HepG2 (cell line): ENCODE data around the gene ATIC. TPM values are rescaled to one million over a fixed set of nuclear protein-coding genes. Genes with fewer than 3 reads are reported as not detected.

Experiments
- AGO2 ChIP-seq: fragments of 200-400 bp; formaldehyde crosslinking; optimal IDR thresholded peaks from 2 replicates; pipeline ENCODE3; 2017; ENCODE audit warnings: mild to moderate bottlenecking, low read depth, low read length, moderate library complexity
- CBX2 ChIP-seq, 2 experiments: fragments of 200-600 bp in 1 of 2; sonication (generic); formaldehyde crosslinking in 1 of 2; IDR thresholded peaks; 2 replicates each; pipeline versions ENCODE4 v1.7.0 to v1.8.1; 2018 to 2022; ENCODE audit warnings: low read depth in 2 of 2, low read length in 1 of 2, mild to moderate bottlenecking in 1 of 2, missing genetic modification reagents in 1 of 2
- CSRNP2 ChIP-seq: sonication (generic); formaldehyde crosslinking; conservative IDR thresholded peaks from 2 replicates; pipeline ENCODE4 v1.8.0; 2022; ENCODE audit warnings: low read depth, missing genetic modification reagents
- FOXJ3 ChIP-seq: sonication (generic); formaldehyde crosslinking; IDR thresholded peaks from 2 replicates; pipeline ENCODE4 v1.4.0; 2020; ENCODE audit warnings: missing genetic modification reagents, mild to moderate bottlenecking, borderline replicate concordance
- GFI1 ChIP-seq: sonication (generic); formaldehyde crosslinking; IDR thresholded peaks from 2 replicates; pipeline ENCODE4 v1.5.0; 2020; ENCODE audit warnings: missing genetic modification reagents, mild to moderate bottlenecking, borderline replicate concordance
- KDM5A ChIP-seq: fragments of 200-600 bp; sonication (generic); IDR thresholded peaks from 2 replicates; pipeline ENCODE4 v1.7.0; 2018; ENCODE audit warnings: antibody characterized with exemption, mild to moderate bottlenecking, low read length, borderline replicate concordance
- KLF9 ChIP-seq: IDR thresholded peaks from 2 replicates; pipeline ENCODE4 v1.6.1; 2016; ENCODE audit warnings: low read depth
- ZNF598 ChIP-seq: sonication (generic); formaldehyde crosslinking; IDR thresholded peaks from 2 replicates; pipeline ENCODE4 v1.5.1; 2020; ENCODE audit warnings: mild to moderate bottlenecking, missing genetic modification reagents, borderline replicate concordance
- ZNF615 ChIP-seq: sonication (generic); formaldehyde crosslinking; IDR thresholded peaks from 2 replicates; pipeline ENCODE4 v1.5.0; 2020; ENCODE audit warnings: mild to moderate bottlenecking, missing genetic modification reagents, borderline replicate concordance
- ZNF7 ChIP-seq: IDR thresholded peaks from 2 replicates; pipeline ENCODE4 v1.6.1; 2016; ENCODE audit warnings: missing biosample characterization, missing genetic modification reagents
- ZNF703 ChIP-seq: sonication (generic); formaldehyde crosslinking; IDR thresholded peaks from 2 replicates; pipeline ENCODE4 v1.5.1; 2020; ENCODE audit warnings: missing genetic modification reagents, mild to moderate bottlenecking, moderate library complexity, borderline replicate concordance
- ZNF883 ChIP-seq: sonication (generic); formaldehyde crosslinking; IDR thresholded peaks from 2 replicates; pipeline ENCODE4 v1.5.1; 2020; ENCODE audit warnings: mild to moderate bottlenecking, missing genetic modification reagents; ENCODE audit errors: not compliant biosample characterization
- ZSCAN31 ChIP-seq: sonication (generic); formaldehyde crosslinking; IDR thresholded peaks from 2 replicates; pipeline ENCODE4 v1.5.0; 2020; ENCODE audit warnings: low read depth, mild to moderate bottlenecking, missing genetic modification reagents
- polyA plus RNA-seq, 8 experiments: library from polyadenylated mRNA; depleted of rRNA in 3 of 8; stranded (reverse) in 7 of 8; unstranded in 1 of 8; fragments of >200 nt; fragmentation: Illumina TruSeq in 4 of 8; extraction: Trizol in 4 of 8; gene quantifications; 2 replicates each; pipeline versions ENCODE4 v1.2.1 to v1.2.3, GENCODE V29; 2011 to 2016; ENCODE audit warnings: low read depth in 4 of 8, missing spikeins in 1 of 8, mixed read lengths in 1 of 8; ENCODE audit not compliant: insufficient read depth in 1 of 8
- total RNA-seq, 5 experiments: library from RNA; depleted of rRNA; stranded (reverse); fragments of >200 nt; fragmentation: Illumina TruSeq; extraction: Trizol; gene quantifications; 2 replicates each; pipeline ENCODE4 v1.2.3, GENCODE V29; 2016; ENCODE audit warnings: low read depth in 1 of 5
- TF ChIP-seq, protein P1 (sequence below): sonication (generic); formaldehyde crosslinking; IDR thresholded peaks from 2 replicates; pipeline ENCODE4 v1.4.0; 2020; ENCODE audit warnings: mild to moderate bottlenecking, missing genetic modification reagents
- TF ChIP-seq, protein P2 (sequence below): sonication (generic); formaldehyde crosslinking; IDR thresholded peaks from 2 replicates; pipeline ENCODE4 v1.5.1; 2020; ENCODE audit warnings: mild to moderate bottlenecking, missing genetic modification reagents

Gene ATIC
- total and polyA plus RNA-seq, 2 of the 13 experiments (the other 11 are each of a cell fraction or from before 2014, with no cell fraction given), result 89.8 to 146 TPM

DNA sequence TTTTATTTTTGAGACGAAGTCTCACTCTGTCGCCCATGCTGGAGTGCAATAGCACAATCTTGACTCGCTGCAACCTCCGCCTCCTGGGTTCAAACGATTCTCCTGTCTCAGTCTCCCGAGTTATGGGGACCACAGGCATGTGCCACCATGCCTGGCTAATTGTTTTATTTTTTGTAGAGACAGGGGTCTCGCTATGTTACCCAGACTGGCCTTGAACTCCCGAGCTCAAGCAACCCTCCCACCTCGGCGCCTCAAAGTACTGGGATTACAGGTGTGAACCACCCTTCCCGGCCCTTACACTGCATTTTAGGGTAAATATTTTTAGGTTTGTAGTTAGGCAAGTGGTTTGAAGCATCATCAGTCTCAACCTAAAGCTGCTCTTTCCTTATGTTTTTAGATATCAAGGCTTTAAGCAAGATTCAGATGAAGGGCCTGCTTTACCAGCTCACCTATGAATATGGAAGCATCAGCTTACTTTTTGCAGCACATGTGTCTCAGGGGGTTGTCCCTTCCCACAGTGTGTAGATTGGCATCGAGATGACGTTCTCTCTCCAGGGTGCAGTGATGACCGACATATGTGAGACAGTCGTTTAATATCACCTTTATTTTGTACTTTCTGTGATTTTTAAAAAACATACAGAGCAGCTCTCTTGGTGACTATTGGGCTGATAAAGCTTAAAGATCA, 47.2 kb downstream of the ATIC start (continued):
- TF ChIP-seq, protein P1, sequence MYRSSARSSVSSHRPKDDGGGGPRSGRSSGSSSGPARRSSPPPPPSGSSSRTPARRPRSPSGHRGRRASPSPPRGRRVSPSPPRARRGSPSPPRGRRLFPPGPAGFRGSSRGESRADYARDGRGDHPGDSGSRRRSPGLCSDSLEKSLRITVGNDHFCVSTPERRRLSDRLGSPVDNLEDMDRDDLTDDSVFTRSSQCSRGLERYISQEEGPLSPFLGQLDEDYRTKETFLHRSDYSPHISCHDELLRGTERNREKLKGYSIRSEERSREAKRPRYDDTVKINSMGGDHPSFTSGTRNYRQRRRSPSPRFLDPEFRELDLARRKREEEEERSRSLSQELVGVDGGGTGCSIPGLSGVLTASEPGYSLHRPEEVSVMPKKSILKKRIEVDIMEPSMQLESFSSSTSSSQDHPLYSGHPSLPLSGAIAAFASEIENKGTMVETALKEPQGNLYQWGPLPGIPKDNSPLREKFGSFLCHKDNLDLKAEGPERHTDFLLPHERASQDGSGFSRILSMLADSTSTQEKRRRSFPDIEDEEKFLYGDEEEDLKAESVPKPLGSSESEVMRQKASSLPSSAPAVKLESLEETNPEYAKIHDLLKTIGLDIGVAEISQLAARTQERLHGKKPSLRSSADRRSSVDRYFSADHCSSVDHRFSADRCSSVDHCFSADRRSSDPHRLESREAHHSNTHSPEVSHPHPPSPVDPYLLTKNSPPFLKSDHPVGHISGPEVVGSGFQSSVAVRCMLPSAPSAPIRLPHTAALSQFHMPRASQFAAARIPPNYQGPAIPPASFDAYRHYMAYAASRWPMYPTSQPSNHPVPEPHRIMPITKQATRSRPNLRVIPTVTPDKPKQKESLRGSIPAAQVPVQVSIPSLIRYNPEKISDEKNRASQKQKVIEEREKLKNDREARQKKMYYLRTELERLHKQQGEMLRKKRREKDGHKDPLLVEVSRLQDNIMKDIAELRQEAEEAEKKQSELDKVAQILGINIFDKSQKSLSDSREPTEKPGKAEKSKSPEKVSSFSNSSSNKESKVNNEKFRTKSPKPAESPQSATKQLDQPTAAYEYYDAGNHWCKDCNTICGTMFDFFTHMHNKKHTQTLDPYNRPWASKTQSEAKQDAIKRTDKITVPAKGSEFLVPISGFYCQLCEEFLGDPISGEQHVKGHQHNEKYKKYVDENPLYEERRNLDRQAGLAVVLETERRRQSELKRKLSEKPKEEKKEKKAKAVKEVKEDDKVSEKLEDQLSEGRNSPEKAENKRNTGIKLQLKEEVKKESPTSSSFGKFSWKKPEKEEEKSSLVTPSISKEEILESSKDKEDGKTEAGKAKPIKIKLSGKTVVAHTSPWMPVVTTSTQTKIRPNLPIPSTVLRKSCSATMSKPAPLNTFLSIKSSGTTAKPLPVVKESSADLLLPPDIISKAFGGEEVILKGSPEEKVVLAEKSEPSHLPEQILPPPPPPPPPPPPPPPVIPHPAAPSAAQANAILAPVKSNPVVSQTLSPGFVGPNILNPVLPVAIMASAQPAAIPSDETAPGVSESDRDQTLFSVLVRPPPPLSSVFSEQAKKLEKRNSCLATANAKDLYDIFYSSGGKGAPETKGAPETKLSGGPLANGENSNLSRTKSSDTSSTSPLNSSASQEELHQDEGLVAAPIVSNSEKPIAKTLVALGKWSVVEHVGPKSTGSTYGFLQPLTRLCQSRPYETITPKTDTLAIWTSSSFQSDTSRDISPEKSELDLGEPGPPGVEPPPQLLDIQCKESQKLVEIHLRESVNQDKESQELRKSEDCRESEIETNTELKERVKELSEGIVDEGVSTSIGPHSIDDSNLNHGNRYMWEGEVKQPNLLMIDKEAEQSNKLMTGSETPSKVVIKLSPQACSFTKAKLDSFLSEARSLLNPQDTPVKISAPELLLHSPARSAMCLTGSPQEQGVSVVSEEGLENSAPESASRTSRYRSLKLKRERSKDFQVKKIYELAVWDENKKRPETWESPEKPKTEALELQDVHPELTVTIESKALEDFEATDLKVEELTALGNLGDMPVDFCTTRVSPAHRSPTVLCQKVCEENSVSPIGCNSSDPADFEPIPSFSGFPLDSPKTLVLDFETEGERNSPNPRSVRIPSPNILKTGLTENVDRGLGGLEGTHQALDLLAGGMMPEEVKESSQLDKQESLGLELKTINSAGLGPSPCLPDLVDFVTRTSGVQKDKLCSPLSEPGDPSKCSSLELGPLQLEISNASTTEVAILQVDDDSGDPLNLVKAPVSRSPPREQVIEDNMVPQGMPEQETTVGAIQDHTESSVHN (CRISPR knock-in tag), result peak; percentile 62; the same call in 1 of the 2 replicates
- TF ChIP-seq ZNF883 (CRISPR knock-in tag), result peak; percentile 61
- TF ChIP-seq CBX2 (IDR thresholded peaks at IDR 0.05; ENCODE audit: low read depth, low read length), result no peak
- TF ChIP-seq CBX2 (CRISPR knock-in tag; IDR thresholded peaks at IDR 0.05; ENCODE audit: low read depth), result no peak
- no peak for TF ChIP-seq GFI1 (CRISPR knock-in tag)
- TF ChIP-seq KLF9 (CRISPR knock-in tag), result no peak
- no peak for TF ChIP-seq FOXJ3 (CRISPR knock-in tag)
- no peak; the same call in 1 of the 2 replicates for TF ChIP-seq ZNF615
- TF ChIP-seq AGO2, result peak; percentile 95
- TF ChIP-seq ZNF598 (CRISPR knock-in tag), result 0 out of 2 replicates have a peak, but pooled peaks have one; percentile 58
- TF ChIP-seq ZNF7, result no peak
- no peak for TF ChIP-seq ZSCAN31
- TF ChIP-seq KDM5A, result no peak
- TF ChIP-seq ZNF703, result no peak
- TF ChIP-seq CSRNP2 (CRISPR knock-in tag), result no peak
- TF ChIP-seq, protein P2, sequence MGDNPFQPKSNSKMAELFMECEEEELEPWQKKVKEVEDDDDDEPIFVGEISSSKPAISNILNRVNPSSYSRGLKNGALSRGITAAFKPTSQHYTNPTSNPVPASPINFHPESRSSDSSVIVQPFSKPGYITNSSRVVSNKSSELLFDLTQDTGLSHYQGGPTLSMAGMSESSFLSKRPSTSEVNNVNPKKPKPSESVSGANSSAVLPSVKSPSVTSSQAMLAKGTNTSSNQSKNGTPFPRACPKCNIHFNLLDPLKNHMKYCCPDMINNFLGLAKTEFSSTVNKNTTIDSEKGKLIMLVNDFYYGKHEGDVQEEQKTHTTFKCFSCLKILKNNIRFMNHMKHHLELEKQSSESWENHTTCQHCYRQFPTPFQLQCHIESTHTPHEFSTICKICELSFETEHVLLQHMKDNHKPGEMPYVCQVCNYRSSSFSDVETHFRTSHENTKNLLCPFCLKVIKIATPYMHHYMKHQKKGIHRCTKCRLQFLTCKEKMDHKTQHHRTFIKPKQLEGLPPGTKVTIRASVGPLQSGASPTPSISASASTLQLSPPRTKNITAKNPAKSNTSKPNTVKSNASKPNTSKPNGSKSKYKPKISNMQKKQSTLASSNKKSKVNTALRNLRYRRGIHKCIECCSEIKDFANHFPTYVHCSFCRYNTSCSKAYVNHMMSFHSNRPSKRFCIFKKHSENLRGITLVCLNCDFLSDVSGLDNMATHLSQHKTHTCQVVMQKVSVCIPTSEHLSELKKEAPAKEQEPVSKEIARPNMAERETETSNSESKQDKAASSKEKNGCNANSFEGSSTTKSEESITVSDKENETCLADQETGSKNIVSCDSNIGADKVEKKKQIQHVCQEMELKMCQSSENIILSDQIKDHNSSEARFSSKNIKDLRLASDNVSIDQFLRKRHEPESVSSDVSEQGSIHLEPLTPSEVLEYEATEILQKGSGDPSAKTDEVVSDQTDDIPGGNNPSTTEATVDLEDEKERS (CRISPR knock-in tag), result no peak
